ENCODE measurements around the gene CYB561D1. TPM values are rescaled to one million over a fixed set of nuclear protein-coding genes. Genes with fewer than 3 reads are reported as not detected.

CYB561D1 gene
- total and polyA plus RNA-seq, 9 of the 15 experiments (the other 6 are each of a cell fraction or from before 2014, with no cell fraction given) = 0.71 to 7.2 (median 3.5) TPM

DNA sequence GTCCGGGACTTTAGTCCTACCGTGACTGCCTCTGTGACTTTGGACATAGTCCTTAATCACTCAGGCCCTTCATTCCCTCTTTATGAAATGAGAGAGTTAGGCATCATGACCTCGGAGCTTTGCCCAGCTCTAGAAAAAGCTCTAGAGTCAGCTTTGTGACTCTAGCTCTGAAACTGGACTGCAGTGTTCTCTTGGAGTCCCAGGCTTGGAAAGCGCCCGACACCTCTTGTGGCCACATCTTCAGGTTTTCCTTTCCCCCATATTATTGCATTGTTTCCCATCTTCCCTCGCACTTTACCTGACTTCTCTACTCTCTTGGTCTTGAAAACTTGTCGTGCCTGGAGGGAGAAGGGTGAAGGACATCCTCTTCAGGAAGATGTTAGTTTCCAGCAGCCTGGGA, 28.1 kb downstream of the CYB561D1 start:
- Histone ChIP-seq H3K9ac (ENCODE audit: insufficient read depth in 1 of 2, low read depth in 2 of 2, low read length in 2 of 2) (no peak overlapping the region), H3K27ac (ENCODE audit: extremely low read depth, low read depth, low read length) (no peak overlapping the region), H3K36me3 (ENCODE audit: control insufficient read depth, insufficient read depth, low read length) (no peaks in the 10 kb centered on the region), H3K9me1 (ENCODE audit: control insufficient read depth, insufficient read depth, low read length) (no peaks in the 10 kb centered on the region), H3K4me2 (ENCODE audit: insufficient read depth, low read length) (no peak overlapping the region), H4K20me1 (replicated peaks; ENCODE audit: control insufficient read depth, insufficient read depth, low read length) (no peaks in the 10 kb centered on the region), H3K4me3 (no peak overlapping the region), H2AFZ (ENCODE audit: low read depth, low read length) (peak overlapping the region; percentile 18; the same call in 1 of the 2 replicates), H3K4me1 (replicated peaks in 1 of 2; ENCODE audit: control insufficient read depth in 2 of 2, insufficient read depth in 2 of 2, low read length in 2 of 2) (no peaks in the 10 kb centered on the region; a peak in 1 of 5 replicates), H3K79me2 (ENCODE audit: control insufficient read depth, insufficient read depth, low read length) (no peaks in the 10 kb centered on the region), H3K27me3 (ENCODE audit: control insufficient read depth in 2 of 2, insufficient read depth in 2 of 2, low read length in 2 of 2) (peaks cover 33 to 37% of the 10 kb centered on the region in 2 experiments), H3K9me3 (replicated peaks; ENCODE audit: control insufficient read depth, insufficient read depth, low read depth, low read length) (no peaks in the 10 kb centered on the region)
- intact Hi-C loops (cut with micrococcal nuclease) = no loop called here
- no TSS peak for BruUV-seq (replicated peaks)
- FAIRE-seq (no peak), DNase-seq (ENCODE audit: extremely low read depth in 1 of 4, low spot score in 3 of 4) (no peak), ATAC-seq (peak; percentile 37)
- in situ Hi-C loops (cut with MboI) = no loop called here
- CTCF ChIA-PET (ENCODE audit: low intra/inter-chr PET ratio) = no interaction called here
- WGBS (ENCODE audit: insufficient coverage, low coverage, missing lambda C conversion rate) = 9% methylated on average over 7 of the region's 7 CpGs
- TF ChIP-seq POLR2AphosphoS5 (IDR thresholded peaks at IDR 0.05; ENCODE audit: control insufficient read depth, insufficient read depth, low read depth, low read length) (no peak), EZH2 (IDR thresholded peaks at IDR 0.05; ENCODE audit: borderline replicate concordance, low read depth, low read length) (peak; percentile 86; the same call in 1 of the 2 replicates)
- POLR2A ChIA-PET = interaction anchor here (0.6 to 1.1 kb wide), 5 partner anchors 9 to 1542 kb away, joined by 3 read pairs; partner anchors contain the start of gene CYB561D1

DNA sequence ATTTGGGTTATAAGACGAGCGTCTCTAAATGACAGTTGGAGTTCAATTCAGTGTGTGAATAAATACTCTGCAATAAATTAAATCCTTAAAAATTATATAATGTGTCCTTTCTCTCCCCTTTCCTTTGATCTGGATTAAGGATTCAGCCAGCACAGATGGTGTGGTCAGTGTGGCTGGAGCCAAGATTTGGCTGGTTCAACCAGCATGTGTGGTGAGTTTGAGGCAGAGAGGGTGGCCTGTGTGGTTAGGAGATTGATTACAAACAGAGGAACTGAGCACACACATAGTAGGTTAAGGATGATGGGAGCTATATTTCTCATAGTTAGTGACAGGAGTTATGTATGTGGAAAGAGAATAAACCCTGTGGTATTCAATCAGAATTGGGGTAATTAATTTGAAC, 29.8 kb downstream of the CYB561D1 start:
- no peak overlapping the region for H3K27ac ChIP-seq (ENCODE audit: extremely low read depth, low read depth, low read length)
- 4% methylated on average over 2 of the region's 2 CpGs for WGBS (ENCODE audit: insufficient coverage, low coverage, missing lambda C conversion rate)
- no peak overlapping the region for H3K4me3 ChIP-seq
- ATAC-seq (no peak), DNase-seq (ENCODE audit: extremely low read depth in 1 of 4, low spot score in 3 of 4) (no peak), FAIRE-seq (no peak)
- no peaks in the 10 kb centered on the region for H3K79me2 ChIP-seq (ENCODE audit: control insufficient read depth, insufficient read depth, low read length)
- TF ChIP-seq ZKSCAN1 (IDR thresholded peaks at IDR 0.05; ENCODE audit: low read depth, low read length) (0 out of 2 replicates have a peak, but pooled peaks have one; percentile 28), KHSRP (IDR thresholded peaks at IDR 0.05) (no peak), ZBTB1 (CRISPR knock-in tag; IDR thresholded peaks at IDR 0.05; ENCODE audit: borderline replicate concordance, low read depth) (peak; percentile 65; the same call in 1 of the 2 replicates)
- intact Hi-C loops (cut with micrococcal nuclease) (no loop called here), in situ Hi-C loops (cut with MboI) (no loop called here)
- no peaks in the 10 kb centered on the region for H3K9me3 ChIP-seq (replicated peaks; ENCODE audit: control insufficient read depth, insufficient read depth, low read depth, low read length)
- H3K27me3 ChIP-seq (ENCODE audit: control insufficient read depth in 2 of 2, insufficient read depth in 2 of 2, low read length in 2 of 2) = peaks cover 44 to 54% of the 10 kb centered on the region in 2 experiments
- no peaks in the 10 kb centered on the region for H3K36me3 ChIP-seq (ENCODE audit: control insufficient read depth, insufficient read depth, low read length)
- no peaks in the 10 kb centered on the region for H4K20me1 ChIP-seq (replicated peaks; ENCODE audit: control insufficient read depth, insufficient read depth, low read length)
- H3K4me2 ChIP-seq (ENCODE audit: insufficient read depth, low read length) = no peak overlapping the region
- no peak overlapping the region for H2AFZ ChIP-seq (ENCODE audit: low read depth, low read length)
- no peaks in the 10 kb centered on the region; a peak in 1 of 5 replicates for H3K4me1 ChIP-seq (replicated peaks in 1 of 2; ENCODE audit: control insufficient read depth in 2 of 2, insufficient read depth in 2 of 2, low read length in 2 of 2)
- no peaks in the 10 kb centered on the region for H3K9me1 ChIP-seq (ENCODE audit: control insufficient read depth, insufficient read depth, low read length)
- no TSS peak for BruUV-seq (replicated peaks)
- no peak overlapping the region for H3K9ac ChIP-seq (ENCODE audit: insufficient read depth in 1 of 2, low read depth in 2 of 2, low read length in 2 of 2)
- CTCF ChIA-PET (ENCODE audit: low intra/inter-chr PET ratio) = no interaction called here
- POLR2A ChIA-PET = interaction anchor here (1.2 kb wide), 1 partner anchor 33 kb away, joined by 3 read pairs; no protein-coding TSS in a partner anchor

All from K562 (cell line).